Testis (tissue), 3 donors: ENCODE measurements around the gene ADPRM. TPM values are rescaled to one million over a fixed set of nuclear protein-coding genes. Genes with fewer than 3 reads are reported as not detected.

Experiments
- DNase-seq: peaks from one replicate; pipeline ENCODE4 v3.0.0-alpha.2; 2019
- H3K27ac ChIP-seq, 2 donors: fragments of 200-600 bp; sonication (generic); one replicate each; pipeline ENCODE4 v1.5.1; 2019
- H3K27me3 ChIP-seq: fragments of 200-600 bp; sonication (generic); one replicate; pipeline ENCODE4 v1.5.1; 2019
- H3K36me3 ChIP-seq: fragments of 200-600 bp; sonication (generic); one replicate; pipeline ENCODE4 v1.5.1; 2017; ENCODE audit warnings: low read depth; ENCODE audit errors: missing control alignments
- H3K4me1 ChIP-seq: fragments of 200-600 bp; sonication (generic); one replicate; pipeline ENCODE4 v1.5.1; 2019
- H3K4me3 ChIP-seq, 2 donors: fragments of 200-600 bp; sonication (generic); one replicate each; pipeline ENCODE4 v1.5.1; 2017 to 2019
- H3K9me3 ChIP-seq: fragments of 200-600 bp; sonication (generic); one replicate; pipeline ENCODE4 v1.5.1; 2017
- POLR2A ChIP-seq: fragments of 450-650 bp; IDR thresholded peaks from one replicate; pipeline ENCODE4 v1.6.1; 2017; ENCODE audit warnings: antibody characterized with exemption, mild to moderate bottlenecking, moderate library complexity
- WGBS, 2 donors: methylation state at CpG; one replicate each; pipeline ENCODE4 v1.1.5; 2018; 5-methylcytosine and 5-hydroxymethylcytosine counted together
- intact Hi-C: fragments of 100-400 bp; cut with DNase I; formaldehyde crosslinking; loops from one replicate; pipeline ENCODE4 v1.15.1; 2023; ENCODE audit warnings: low total_unique reads
- polyA plus RNA-seq: library from polyadenylated mRNA; stranded (reverse); fragments of 350-450 nt; fragmentation: Illumina TruSeq; extraction: RNeasy Lipid Tissue Mini Kit (QIAGEN cat#74804); gene quantifications from one replicate; pipeline ENCODE4 v1.2.3, GENCODE V29; 2014; ENCODE audit warnings: low read depth, low replicate concordance; ENCODE audit not compliant: insufficient read depth
- total RNA-seq, 2 donors: library from RNA; depleted of rRNA; stranded (reverse); fragments of >200 nt; gene quantifications; one replicate each; pipeline ENCODE4 v1.2.3, GENCODE V29; 2016
- TF ChIP-seq, protein P1 (sequence below), 3 experiments: fragments of 450-650 bp in 2 of 3; fragments of 200-600 bp in 1 of 3; sonication (generic) in 1 of 3; IDR thresholded peaks; one replicate each; pipeline ENCODE4 v1.5.1; 2016 to 2019; ENCODE audit warnings: antibody characterized with exemption in 3 of 3, mild to moderate bottlenecking in 2 of 3, moderate library complexity in 1 of 3

ADPRM gene
- total and polyA plus RNA-seq, 3 donors from 2014 or later = 8.0 to 13.8 (median 9.0) TPM

DNA sequence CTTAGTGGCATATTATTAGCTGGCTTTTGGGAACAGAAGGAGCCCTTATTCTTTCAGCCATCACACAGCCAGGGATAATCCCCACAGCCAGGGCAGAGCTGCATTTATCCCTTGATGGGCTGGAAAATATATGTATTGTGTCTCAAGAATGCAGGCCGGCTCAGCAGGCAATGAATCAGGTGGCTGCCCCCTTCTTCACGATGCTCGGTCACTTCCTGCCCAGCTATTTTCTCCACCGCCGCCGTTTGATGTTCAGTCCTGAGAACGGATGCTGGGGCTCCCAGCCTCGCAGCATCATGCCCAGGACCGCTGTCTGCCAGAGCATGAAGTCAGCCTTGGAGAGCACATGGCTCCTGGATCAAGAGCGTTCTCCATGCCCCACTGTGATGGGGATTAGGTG lies 36.0 kb upstream of the ADPRM start:
- TF ChIP-seq, protein P1, sequence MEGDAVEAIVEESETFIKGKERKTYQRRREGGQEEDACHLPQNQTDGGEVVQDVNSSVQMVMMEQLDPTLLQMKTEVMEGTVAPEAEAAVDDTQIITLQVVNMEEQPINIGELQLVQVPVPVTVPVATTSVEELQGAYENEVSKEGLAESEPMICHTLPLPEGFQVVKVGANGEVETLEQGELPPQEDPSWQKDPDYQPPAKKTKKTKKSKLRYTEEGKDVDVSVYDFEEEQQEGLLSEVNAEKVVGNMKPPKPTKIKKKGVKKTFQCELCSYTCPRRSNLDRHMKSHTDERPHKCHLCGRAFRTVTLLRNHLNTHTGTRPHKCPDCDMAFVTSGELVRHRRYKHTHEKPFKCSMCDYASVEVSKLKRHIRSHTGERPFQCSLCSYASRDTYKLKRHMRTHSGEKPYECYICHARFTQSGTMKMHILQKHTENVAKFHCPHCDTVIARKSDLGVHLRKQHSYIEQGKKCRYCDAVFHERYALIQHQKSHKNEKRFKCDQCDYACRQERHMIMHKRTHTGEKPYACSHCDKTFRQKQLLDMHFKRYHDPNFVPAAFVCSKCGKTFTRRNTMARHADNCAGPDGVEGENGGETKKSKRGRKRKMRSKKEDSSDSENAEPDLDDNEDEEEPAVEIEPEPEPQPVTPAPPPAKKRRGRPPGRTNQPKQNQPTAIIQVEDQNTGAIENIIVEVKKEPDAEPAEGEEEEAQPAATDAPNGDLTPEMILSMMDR (IDR thresholded peaks at IDR 0.05) = no peak
- no peak for TF ChIP-seq POLR2A
- no peak for DNase-seq
- WGBS, 2 donors = 81 to 90% methylated on average over 4 to 10 of the region's 10 CpGs

DNA sequence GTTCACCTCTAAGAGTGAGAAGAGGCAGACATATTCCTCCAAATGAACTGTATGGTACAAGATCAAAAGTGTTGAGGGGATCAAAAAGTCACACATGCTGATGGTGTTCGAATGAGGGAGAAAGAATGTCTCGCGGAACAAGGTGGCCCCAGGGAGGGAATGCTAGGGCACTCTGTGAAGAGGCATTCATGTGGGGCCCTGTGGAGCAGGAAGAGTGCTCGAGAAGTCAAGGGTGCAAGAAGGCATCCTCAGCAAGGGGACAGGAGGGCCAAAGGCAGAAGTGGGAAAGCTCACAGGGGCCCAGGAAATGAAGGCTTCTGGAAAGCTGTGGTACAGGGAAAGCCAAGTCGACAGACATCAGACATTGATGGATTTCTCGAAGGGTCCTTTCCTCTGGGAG lies 34.2 kb upstream of the ADPRM start:
- no peaks in the 10 kb centered on the region for H3K9me3 ChIP-seq
- TF ChIP-seq, protein P1 (IDR thresholded peaks at IDR 0.05) = no peak
- no peak for TF ChIP-seq POLR2A
- no peaks in the 10 kb centered on the region for H3K27me3 ChIP-seq
- no peaks in the 10 kb centered on the region for H3K36me3 ChIP-seq
- intact Hi-C loops = no loop called here
- no peak for DNase-seq
- no peak overlapping the region for H3K4me3 ChIP-seq
- no peak overlapping the region for H3K27ac ChIP-seq
- H3K4me1 ChIP-seq = no peaks in the 10 kb centered on the region
- WGBS, 2 donors = 91 to 92% methylated on average over 6 of the region's 6 CpGs

More for the DNA sequence above, 36.0 kb upstream of the ADPRM start:
- Histone ChIP-seq H3K36me3 (no peaks in the 10 kb centered on the region), H3K27ac (no peak overlapping the region), H3K4me3 (no peak overlapping the region), H3K4me1 (no peaks in the 10 kb centered on the region), H3K9me3 (no peaks in the 10 kb centered on the region), H3K27me3 (no peaks in the 10 kb centered on the region)
- intact Hi-C loops = no loop called here

- TF ChIP-seq POLR2A = no peak
- TF ChIP-seq, protein P1 (IDR thresholded peaks at IDR 0.05) = no peak
- Histone ChIP-seq H3K4me3 (no peak overlapping the region), H3K36me3 (no peaks in the 10 kb centered on the region), H3K27ac (no peak overlapping the region), H3K4me1 (no peaks in the 10 kb centered on the region), H3K27me3 (no peaks in the 10 kb centered on the region), H3K9me3 (no peaks in the 10 kb centered on the region)
- no peak for DNase-seq
- intact Hi-C loops = no loop called here
- 87 to 93% methylated on average over 9 of the region's 9 CpGs for WGBS, 2 donors
These were observed 32.8 kb upstream of the ADPRM start for GRCh38 chr17:10664571-10664970.

DNA sequence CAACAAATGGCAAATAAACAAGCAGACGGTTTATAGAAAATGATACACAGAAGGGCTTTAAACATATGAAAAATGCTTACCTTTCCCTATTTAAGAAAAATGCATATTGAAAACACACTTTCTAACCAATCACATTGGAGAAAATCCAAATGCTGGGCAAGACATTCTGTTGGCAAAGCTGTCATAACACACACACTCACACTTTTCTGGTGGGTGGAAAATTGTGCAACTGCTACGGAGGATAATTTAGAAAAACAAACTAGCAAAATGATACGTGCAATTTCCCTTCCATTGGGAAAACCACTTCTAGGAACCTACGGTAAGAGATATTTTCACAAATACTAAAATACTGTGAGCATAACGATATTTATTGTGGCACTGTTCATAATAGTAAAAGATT lies 30.5 kb upstream of the ADPRM start:
- TF ChIP-seq POLR2A = no peak
- TF ChIP-seq, protein P1 (IDR thresholded peaks at IDR 0.05) = no peak
- Histone ChIP-seq H3K4me3 (no peak overlapping the region), H3K27ac (no peak overlapping the region), H3K9me3 (no peaks in the 10 kb centered on the region), H3K36me3 (no peaks in the 10 kb centered on the region), H3K4me1 (no peaks in the 10 kb centered on the region), H3K27me3 (no peaks in the 10 kb centered on the region)
- DNase-seq = no peak
- intact Hi-C loops = no loop called here
- WGBS, 2 donors = 84 to 86% methylated on average over 5 of the region's 5 CpGs

GRCh38 chr17:10668775-10669174 lies 28.6 kb upstream of the ADPRM start:
- TF ChIP-seq, protein P1 (IDR thresholded peaks at IDR 0.05) = no peak
- no peak for TF ChIP-seq POLR2A
- no peak for DNase-seq

More at GRCh38 chr17:10668775-10669174, 28.6 kb upstream of the ADPRM start:
- Histone ChIP-seq H3K27me3 (no peaks in the 10 kb centered on the region), H3K9me3 (no peaks in the 10 kb centered on the region), H3K4me1 (no peaks in the 10 kb centered on the region), H3K36me3 (no peaks in the 10 kb centered on the region), H3K27ac (no peak overlapping the region), H3K4me3 (no peak overlapping the region)
- WGBS, 2 donors = 85 to 93% methylated on average over 1 of the region's 1 CpG
- intact Hi-C loops = no loop called here
